Upper lobe of left lung (tissue), 4 donors: ENCODE results near the gene FAM47E.

Source experiments
- CTCF ChIP-seq, 6 experiments: fragments of 450-650 bp in 4 of 6; fragments of 200-600 bp in 2 of 6; sonication (generic) in 2 of 6; IDR thresholded peaks; one replicate each; pipeline ENCODE4 v1.5.1; 2016 to 2019; ENCODE audit warnings: antibody characterized with exemption in 6 of 6
- POLR2A ChIP-seq, 4 donors: fragments of 450-650 bp; IDR thresholded peaks; one replicate each; pipeline ENCODE4 v1.5.1; 2016 to 2017; ENCODE audit warnings: antibody characterized with exemption in 4 of 4, mild to moderate bottlenecking in 2 of 4

DNA sequence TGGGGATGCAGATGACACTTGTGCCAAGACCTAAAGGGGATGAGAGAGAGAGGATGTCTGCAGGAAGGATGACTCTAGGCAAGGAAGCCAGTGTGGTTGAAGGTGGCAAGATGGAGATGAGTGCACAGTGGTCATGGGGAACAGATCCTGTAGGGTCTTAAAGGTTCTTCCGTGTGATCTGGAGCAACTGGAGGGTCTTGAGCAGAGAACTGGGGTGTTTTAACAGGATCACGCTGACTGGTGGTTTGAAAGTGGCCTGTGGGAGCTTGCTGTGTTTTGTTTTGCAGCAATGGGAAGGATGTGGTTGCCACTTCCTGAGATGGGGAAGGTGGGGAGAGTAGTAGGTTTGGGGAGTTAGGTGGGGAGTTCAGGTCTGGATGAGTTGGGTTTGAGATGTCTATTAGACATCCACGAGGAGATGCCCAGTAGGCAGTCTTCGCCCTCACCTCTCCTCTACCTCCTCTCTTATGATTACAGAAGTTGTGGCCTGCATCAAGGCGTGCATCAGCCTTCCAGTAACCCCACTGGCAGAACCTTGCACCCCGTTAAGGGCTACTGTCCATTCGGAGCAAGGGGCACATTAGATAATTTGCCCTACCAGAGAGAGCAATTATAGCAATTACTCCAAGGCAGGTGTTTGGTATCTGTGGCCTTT, 53.6 kb downstream of the FAM47E start:
- TF ChIP-seq CTCF (IDR thresholded peaks at IDR 0.05) (no peak), POLR2A (IDR thresholded peaks at IDR 0.05) (no peak)
